NK-92 treated with Interleukin-12 subunit alpha and Interleukin-12 subunit beta, amount 100 ng/mL, for 24 hours (cell line): ENCODE measurements around the gene RASA3.
"Not testable (repeated sequence)": the region's sequence is repeated elsewhere in the genome, so short reads cannot be mapped to it uniquely, and the experiment has no call there.

Experiments
- DNase-seq: peaks from one replicate; lab custom pipeline; 2025; lab: John Stamatoyannopoulos, UW

The RASA3 gene

GRCh38 chr13:114002009-114002544 is 130.3 kb downstream of the RASA3 start:
- DNase-seq, result no peak

- no peak for DNase-seq
Measured at GRCh38 chr13:114001331-114002008, 131.0 kb downstream of the RASA3 start.

- no peak for DNase-seq
Measured at GRCh38 chr13:114000151-114001040, 132.0 kb downstream of the RASA3 start.

- no peak for DNase-seq
Measured at GRCh38 chr13:113999618-113999910, 132.9 kb downstream of the RASA3 start.

- no peak for DNase-seq
Measured at GRCh38 chr13:113998781-113999617, 133.4 kb downstream of the RASA3 start.

GRCh38 chr13:113997845-113998751 is 134.3 kb downstream of the RASA3 start:
- no peak for DNase-seq

GRCh38 chr13:113996912-113997745 is 135.3 kb downstream of the RASA3 start:
- DNase-seq, result no peak

GRCh38 chr13:113996081-113996911 is 136.1 kb downstream of the RASA3 start:
- no peak for DNase-seq

GRCh38 chr13:113995051-113995601 is 137.3 kb downstream of the RASA3 start:
- DNase-seq, result no peak

- no peak for DNase-seq
Measured at GRCh38 chr13:113992276-113993005, 140.0 kb downstream of the RASA3 start.

- DNase-seq, result no peak
Measured at GRCh38 chr13:113991676-113992179, 140.7 kb downstream of the RASA3 start.

- DNase-seq, result no peak
Measured at GRCh38 chr13:113991191-113991669, 141.2 kb downstream of the RASA3 start.

GRCh38 chr13:113990321-113990837 is 142.0 kb downstream of the RASA3 start:
- no peak for DNase-seq

GRCh38 chr13:113989585-113990300 is 142.7 kb downstream of the RASA3 start:
- DNase-seq, result no peak

- not testable (repeated sequence) for DNase-seq
Measured at GRCh38 chr13:113988859-113989258, 143.6 kb downstream of the RASA3 start.

GRCh38 chr13:113982296-113982661 is 150.1 kb downstream of the RASA3 start:
- DNase-seq, result no peak

- no peak for DNase-seq
Measured at GRCh38 chr13:113981611-113982295, 150.7 kb downstream of the RASA3 start.
